HG03571 (cell line): ENCODE data around the gene HIVEP3.

ENCODE experiments used
- ATAC-seq: cut with Tn5 transposase; IDR thresholded peaks from one replicate; pipeline ENCODE4 v1.9.1; 2021; ENCODE audit not compliant: unreplicated experiment

The HIVEP3 gene

GRCh38 chr1:41672173-41672572, 246.5 kb downstream of the HIVEP3 start:
- ATAC-seq = no peak

- ATAC-seq = no peak
These were observed 247.5 kb downstream of the HIVEP3 start for GRCh38 chr1:41671116-41671755.

- no peak for ATAC-seq
These were observed 248.3 kb downstream of the HIVEP3 start for GRCh38 chr1:41670217-41670957.

GRCh38 chr1:41668967-41669366, 249.8 kb downstream of the HIVEP3 start:
- ATAC-seq = no peak

GRCh38 chr1:41668054-41668660, 250.6 kb downstream of the HIVEP3 start:
- no peak for ATAC-seq

- ATAC-seq = no peak
These were observed 251.6 kb downstream of the HIVEP3 start for GRCh38 chr1:41666981-41667631.

- ATAC-seq = no peak
These were observed 252.5 kb downstream of the HIVEP3 start for GRCh38 chr1:41665962-41666917.

- no peak for ATAC-seq
These were observed 253.7 kb downstream of the HIVEP3 start for GRCh38 chr1:41664861-41665640.

- no peak for ATAC-seq
These were observed 254.9 kb downstream of the HIVEP3 start for GRCh38 chr1:41663671-41664400.

- ATAC-seq = no peak
These were observed 255.8 kb downstream of the HIVEP3 start for GRCh38 chr1:41662765-41663437.

- ATAC-seq = peak; percentile 59
These were observed 256.5 kb downstream of the HIVEP3 start for GRCh38 chr1:41662061-41662764.

- no peak for ATAC-seq
These were observed 257.2 kb downstream of the HIVEP3 start for GRCh38 chr1:41661428-41662060.

- no peak for ATAC-seq
These were observed 257.9 kb downstream of the HIVEP3 start for GRCh38 chr1:41660570-41661427.

- ATAC-seq = no peak
These were observed 258.8 kb downstream of the HIVEP3 start for GRCh38 chr1:41659903-41660302.

GRCh38 chr1:41659159-41659495, 259.6 kb downstream of the HIVEP3 start:
- no peak for ATAC-seq

- no peak for ATAC-seq
These were observed 260.1 kb downstream of the HIVEP3 start for GRCh38 chr1:41658431-41659158.
